ENCODE data around the gene CST9L. TPM values are rescaled to one million over a fixed set of nuclear protein-coding genes. Genes with fewer than 3 reads are reported as not detected.

CST9L gene
- total and polyA plus RNA-seq, 10 of the 15 experiments (the other 5 are each of a cell fraction or from before 2014, with no cell fraction given), result not detected

GRCh38 chr20:23566199-23566932 lies 1.9 kb downstream of the CST9L start:
- under 1% methylated on average over 7 of the region's 7 CpGs for WGBS (ENCODE audit: insufficient coverage, insufficient replicate concordance, low lambda C conversion rate, missing lambda C conversion rate)
- Histone ChIP-seq H3K4me3 (no peak overlapping the region), H3K9ac (ENCODE audit: control insufficient read depth, insufficient read depth, low read length) (no peak overlapping the region), H3K79me2 (ENCODE audit: control insufficient read depth, insufficient read depth, low read length) (no peaks in the 10 kb centered on the region), H3K4me2 (ENCODE audit: control insufficient read depth, insufficient read depth) (no peak overlapping the region), H3K4me1 (ENCODE audit: control insufficient read depth, insufficient read depth, low read length) (no peaks in the 10 kb centered on the region), H3K27me3 (replicated peaks in 1 of 2; ENCODE audit: control insufficient read depth in 2 of 2, insufficient read depth in 2 of 2, low read length in 1 of 2) (no peaks in the 10 kb centered on the region; a peak in 2 of 4 replicates), H2AFZ (ENCODE audit: control insufficient read depth, low read depth, low read length) (no peak overlapping the region), H3K36me3 (ENCODE audit: control insufficient read depth in 2 of 2, insufficient read depth in 2 of 2, low read length in 1 of 2) (no peaks in the 10 kb centered on the region), H3K9me3 (replicated peaks; ENCODE audit: control insufficient read depth, insufficient read depth, low read length) (peaks cover 1% of the 10 kb centered on the region; the same call in 1 of the 3 replicates), H3K27ac (ENCODE audit: control insufficient read depth, insufficient read depth) (no peak overlapping the region), H4K20me1 (ENCODE audit: control insufficient read depth, insufficient read depth) (no peaks in the 10 kb centered on the region)
- FAIRE-seq (no peak), ATAC-seq (no peak), DNase-seq (ENCODE audit: low read depth, low spot score) (no peak)
- intact Hi-C loops (cut with micrococcal nuclease; ENCODE audit: unreplicated experiment) (no loop called here), in situ Hi-C loops (cut with MboI) (no loop called here)
- ChIA-PET POLR2A (no interaction called here), SMC1A (ENCODE audit: uncharacterized antibody, unreplicated experiment) (interaction anchor here (0.6 kb wide), 1 partner anchor 13 kb away, joined by 4 read pairs; no protein-coding TSS in a partner anchor), RAD21 (ENCODE audit: unreplicated experiment) (no interaction called here), CTCF (no interaction called here)
- TF ChIP-seq JUNB (IDR thresholded peaks at IDR 0.05), result no peak
- no peak for TF ChIP-seq E2F8 (IDR thresholded peaks at IDR 0.05; ENCODE audit: low read depth, partially characterized antibody)
- TF ChIP-seq SMC3 (IDR thresholded peaks at IDR 0.05; ENCODE audit: borderline replicate concordance, low read length), result no peak
- no peak for TF ChIP-seq NKRF (conservative IDR thresholded peaks at IDR 0.05)
- TF ChIP-seq SMARCA5 (IDR thresholded peaks at IDR 0.05), result no peak
- no TSS peak for BruUV-seq (replicated peaks)
